Cardiac muscle cell (in vitro differentiated cells and primary cell): Measurements from ENCODE around the gene GABRG3. TPM values are rescaled to one million over a fixed set of nuclear protein-coding genes. Genes with fewer than 3 reads are reported as not detected.

ENCODE experiments used
- DNase-seq, 2 donors: peaks; one replicate each; pipeline versions ENCODE4 v3.0.0 to v3.0.0-alpha.2; 2010 to 2017; ENCODE audit warnings: low read depth in 1 of 2, low spot score in 1 of 2
- H3K27ac ChIP-seq: fragments of 200-600 bp; sonication (generic); 2 replicates; pipeline ENCODE4 v1.5.1; 2016
- H3K27me3 ChIP-seq: fragments of 200-600 bp; sonication (generic); 2 replicates; pipeline ENCODE4 v1.6.0; 2016; ENCODE audit warnings: control low read depth
- H3K36me3 ChIP-seq: fragments of 200-600 bp; sonication (generic); 2 replicates; pipeline ENCODE4 v1.5.1; 2016; ENCODE audit warnings: control low read depth
- H3K4me1 ChIP-seq: fragments of 200-600 bp; sonication (generic); 2 replicates; pipeline ENCODE4 v1.8.1; 2017; ENCODE audit warnings: low read depth, mild to moderate bottlenecking, mixed run types
- H3K4me3 ChIP-seq: fragments of 200-600 bp; sonication (generic); 2 replicates; pipeline ENCODE4 v1.5.1; 2016; ENCODE audit warnings: mild to moderate bottlenecking
- H3K9me3 ChIP-seq: fragments of 200-600 bp; sonication (generic); 2 replicates; pipeline ENCODE4 v1.5.1; 2017; ENCODE audit warnings: low read depth, mild to moderate bottlenecking, control low read depth
- CTCF ChIP-seq: IDR thresholded peaks from 2 replicates; pipeline ENCODE4 v1.5.1; 2012; ENCODE audit warnings: low read depth, mild to moderate bottlenecking, low read length
- polyA plus RNA-seq: library from polyadenylated mRNA; unstranded; fragments of >200 nt; fragmentation: Nextera tagmentation; extraction: Ambion mirVana; gene quantifications from 2 replicates; pipeline ENCODE4 v1.2.1, GENCODE V29; 2016
- total RNA-seq: library from RNA; depleted of rRNA; stranded (reverse); fragments of >200 nt; gene quantifications from 2 replicates; pipeline ENCODE4 v1.2.3, GENCODE V29; 2016

GABRG3 gene
- total and polyA plus RNA-seq, 2 experiments from 2014 or later, result not detected

- H3K27ac ChIP-seq, result no peak overlapping the region
- no peak overlapping the region for H3K4me3 ChIP-seq
- H3K36me3 ChIP-seq, result no peaks in the 10 kb centered on the region
- no peaks in the 10 kb centered on the region for H3K27me3 ChIP-seq
- no peak for DNase-seq
- H3K4me1 ChIP-seq, result no peaks in the 10 kb centered on the region
- H3K9me3 ChIP-seq, result no peaks in the 10 kb centered on the region
- no peak for TF ChIP-seq CTCF
Measured at GRCh38 chr15:27254801-27255200, 283.8 kb downstream of the GABRG3 start.

GRCh38 chr15:27256446-27256845, 285.5 kb downstream of the GABRG3 start:
- TF ChIP-seq CTCF, result no peak
- Histone ChIP-seq H3K36me3 (no peaks in the 10 kb centered on the region), H3K27me3 (no peaks in the 10 kb centered on the region), H3K4me1 (no peaks in the 10 kb centered on the region), H3K4me3 (no peak overlapping the region), H3K27ac (no peak overlapping the region), H3K9me3 (no peaks in the 10 kb centered on the region)
- no peak for DNase-seq

- H3K27me3 ChIP-seq, result no peaks in the 10 kb centered on the region
- peak in 1 of 2 donors; percentile 34 for DNase-seq
- no peaks in the 10 kb centered on the region for H3K9me3 ChIP-seq
- H3K27ac ChIP-seq, result no peak overlapping the region
- no peak overlapping the region for H3K4me3 ChIP-seq
- H3K4me1 ChIP-seq, result no peaks in the 10 kb centered on the region
- no peak for TF ChIP-seq CTCF
- H3K36me3 ChIP-seq, result no peaks in the 10 kb centered on the region
Measured at GRCh38 chr15:27258287-27258686, 287.3 kb downstream of the GABRG3 start.

- H3K27ac ChIP-seq, result no peak overlapping the region
- no peak for DNase-seq
- H3K9me3 ChIP-seq, result no peaks in the 10 kb centered on the region
- TF ChIP-seq CTCF, result no peak
- H3K4me1 ChIP-seq, result no peaks in the 10 kb centered on the region
- no peak overlapping the region for H3K4me3 ChIP-seq
- no peaks in the 10 kb centered on the region for H3K36me3 ChIP-seq
- H3K27me3 ChIP-seq, result no peaks in the 10 kb centered on the region
Measured at GRCh38 chr15:27260523-27260922, 289.5 kb downstream of the GABRG3 start.

GRCh38 chr15:27268923-27269322, 297.9 kb downstream of the GABRG3 start:
- no peak for TF ChIP-seq CTCF
- no peak overlapping the region for H3K27ac ChIP-seq
- H3K27me3 ChIP-seq, result no peaks in the 10 kb centered on the region
- no peaks in the 10 kb centered on the region for H3K9me3 ChIP-seq
- no peak for DNase-seq
- H3K36me3 ChIP-seq, result no peaks in the 10 kb centered on the region
- H3K4me3 ChIP-seq, result no peak overlapping the region
- no peaks in the 10 kb centered on the region for H3K4me1 ChIP-seq

- TF ChIP-seq CTCF, result no peak
- no peaks in the 10 kb centered on the region for H3K27me3 ChIP-seq
- no peak for DNase-seq
- H3K9me3 ChIP-seq, result no peaks in the 10 kb centered on the region
- no peak overlapping the region for H3K27ac ChIP-seq
- no peaks in the 10 kb centered on the region for H3K36me3 ChIP-seq
- H3K4me3 ChIP-seq, result no peak overlapping the region
- H3K4me1 ChIP-seq, result no peaks in the 10 kb centered on the region
Measured at GRCh38 chr15:27271258-27271657, 300.3 kb downstream of the GABRG3 start.
